ELF-1 (cell line): ENCODE data around the gene SHISAL1.
A peak's percentile ranks its signal among the peaks of the same experiment; 100 is the strongest.
"Not testable (repeated sequence)": the region's sequence is repeated elsewhere in the genome, so short reads cannot be mapped to it uniquely, and the experiment has no call there.

Experiments used
- DNase-seq: peaks from one replicate; pipeline ENCODE4 v3.0.0-alpha.2; 2016; ENCODE audit warnings: low read depth, low spot score

The SHISAL1 gene

GRCh38 chr22:44237290-44237689 lies 75.5 kb downstream of the SHISAL1 start:
- DNase-seq, result no peak

DNA sequence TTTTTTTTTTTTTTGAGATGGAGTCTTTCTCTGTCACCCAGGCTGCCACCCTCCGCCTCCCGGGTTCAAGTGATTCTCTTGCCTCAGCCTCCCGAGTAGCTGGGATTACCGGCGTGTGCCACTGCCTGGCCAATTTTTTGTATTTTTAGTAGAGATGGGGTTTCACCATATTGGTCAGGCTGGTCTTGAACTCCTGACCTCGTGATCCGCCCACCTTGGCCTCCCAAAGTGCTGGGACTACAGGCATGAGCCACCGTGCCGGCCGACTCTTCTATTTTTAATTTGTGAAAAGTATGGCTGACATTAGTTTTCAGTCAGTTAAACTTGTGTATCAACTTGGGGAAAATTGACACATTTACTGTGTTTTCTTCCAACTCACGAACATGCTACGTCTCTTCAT lies 78.4 kb downstream of the SHISAL1 start:
- not testable (repeated sequence) for DNase-seq

DNA sequence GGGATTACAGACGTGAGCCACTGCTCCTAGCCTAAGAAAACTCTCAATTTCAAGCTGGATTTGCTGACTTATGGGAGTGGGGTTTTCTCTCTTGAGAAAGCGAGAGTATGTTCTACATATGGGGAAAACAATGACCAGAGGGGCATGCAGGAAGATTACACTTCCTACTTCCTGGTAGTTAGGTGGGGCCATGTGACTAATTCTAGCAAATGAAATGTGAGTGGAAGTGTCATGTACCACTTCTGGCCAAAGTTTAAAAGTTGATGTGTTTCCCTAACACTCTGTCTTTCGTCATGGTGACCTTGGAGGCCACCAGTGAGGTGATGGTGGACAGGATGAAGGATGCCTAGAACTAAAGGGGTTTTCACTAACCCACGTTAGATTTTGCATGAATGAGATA lies 81.5 kb downstream of the SHISAL1 start:
- DNase-seq, result no peak

- no peak for DNase-seq
Measured at GRCh38 chr22:44229809-44230208, 82.9 kb downstream of the SHISAL1 start.

GRCh38 chr22:44229331-44229730 lies 83.4 kb downstream of the SHISAL1 start:
- DNase-seq, result no peak

DNA sequence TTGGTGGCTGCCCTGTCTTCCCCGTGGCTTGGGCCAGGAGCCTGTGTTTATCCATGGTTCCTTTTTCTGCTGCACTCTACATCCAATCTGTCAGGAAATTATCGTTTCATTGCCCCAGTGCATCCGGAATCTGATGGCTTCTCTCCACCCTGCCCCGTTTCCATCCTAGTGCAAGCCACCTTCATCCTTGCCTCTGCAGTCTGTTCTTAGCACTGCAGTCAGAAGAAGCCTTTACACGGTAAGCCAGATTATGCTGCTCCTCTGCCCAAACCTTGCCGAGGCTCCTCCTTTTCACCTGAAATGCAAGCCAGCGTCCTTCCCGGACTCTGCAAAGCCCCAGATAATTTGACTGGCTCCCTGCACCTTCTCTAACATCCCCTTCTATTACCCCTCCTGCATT lies 86.9 kb downstream of the SHISAL1 start:
- DNase-seq, result no peak

DNA sequence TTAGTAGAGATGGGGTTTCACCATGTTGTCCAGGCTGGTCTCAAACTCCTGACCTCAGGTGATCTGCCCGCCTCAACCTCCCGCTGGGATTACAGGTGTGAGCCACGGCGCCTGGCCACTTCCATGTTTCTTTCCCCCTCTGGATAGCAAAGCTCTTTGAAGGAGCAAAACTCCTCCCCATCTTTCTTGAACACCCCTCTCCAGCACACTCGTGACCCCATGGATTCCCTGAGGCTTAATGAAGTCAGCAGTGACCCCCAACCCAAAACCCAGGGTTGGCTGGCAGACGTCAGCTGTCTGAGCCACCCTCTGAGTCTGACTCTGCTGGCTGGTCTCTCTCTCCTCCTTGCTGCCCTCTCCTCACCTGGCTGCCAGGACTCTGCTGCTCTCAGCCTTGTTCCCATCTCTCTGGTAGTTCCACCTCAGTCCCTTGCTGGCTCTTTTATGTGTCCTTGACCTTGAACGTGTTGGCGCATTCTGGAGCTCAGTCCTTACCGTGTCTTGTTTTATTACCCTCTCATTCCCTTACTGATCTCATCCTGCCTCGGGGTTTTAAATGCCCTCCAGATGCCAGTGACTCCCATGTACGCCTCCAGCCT lies 87.6 kb downstream of the SHISAL1 start:
- DNase-seq, result no peak

DNA sequence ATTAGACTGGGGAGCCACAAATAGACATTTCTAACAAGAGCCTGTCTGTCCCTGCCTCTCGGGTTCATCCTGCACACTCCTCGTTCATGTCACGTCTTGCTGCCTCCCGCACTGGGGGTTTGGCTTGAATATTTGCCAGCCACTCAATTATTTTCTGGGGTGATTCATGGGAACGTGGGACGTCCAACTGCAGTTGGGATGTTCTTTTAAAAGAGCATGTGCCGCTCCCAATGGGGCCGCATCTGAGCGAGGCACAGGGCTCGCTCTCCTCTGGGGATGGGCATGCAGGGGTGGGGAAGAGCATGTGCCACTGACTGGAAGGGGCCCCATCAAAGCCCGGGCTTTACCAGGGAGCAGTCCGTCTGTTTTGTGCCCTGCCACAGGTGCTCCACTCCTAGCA lies 88.6 kb downstream of the SHISAL1 start:
- no peak for DNase-seq

GRCh38 chr22:44221710-44222475 lies 90.9 kb downstream of the SHISAL1 start:
- DNase-seq, result no peak

DNA sequence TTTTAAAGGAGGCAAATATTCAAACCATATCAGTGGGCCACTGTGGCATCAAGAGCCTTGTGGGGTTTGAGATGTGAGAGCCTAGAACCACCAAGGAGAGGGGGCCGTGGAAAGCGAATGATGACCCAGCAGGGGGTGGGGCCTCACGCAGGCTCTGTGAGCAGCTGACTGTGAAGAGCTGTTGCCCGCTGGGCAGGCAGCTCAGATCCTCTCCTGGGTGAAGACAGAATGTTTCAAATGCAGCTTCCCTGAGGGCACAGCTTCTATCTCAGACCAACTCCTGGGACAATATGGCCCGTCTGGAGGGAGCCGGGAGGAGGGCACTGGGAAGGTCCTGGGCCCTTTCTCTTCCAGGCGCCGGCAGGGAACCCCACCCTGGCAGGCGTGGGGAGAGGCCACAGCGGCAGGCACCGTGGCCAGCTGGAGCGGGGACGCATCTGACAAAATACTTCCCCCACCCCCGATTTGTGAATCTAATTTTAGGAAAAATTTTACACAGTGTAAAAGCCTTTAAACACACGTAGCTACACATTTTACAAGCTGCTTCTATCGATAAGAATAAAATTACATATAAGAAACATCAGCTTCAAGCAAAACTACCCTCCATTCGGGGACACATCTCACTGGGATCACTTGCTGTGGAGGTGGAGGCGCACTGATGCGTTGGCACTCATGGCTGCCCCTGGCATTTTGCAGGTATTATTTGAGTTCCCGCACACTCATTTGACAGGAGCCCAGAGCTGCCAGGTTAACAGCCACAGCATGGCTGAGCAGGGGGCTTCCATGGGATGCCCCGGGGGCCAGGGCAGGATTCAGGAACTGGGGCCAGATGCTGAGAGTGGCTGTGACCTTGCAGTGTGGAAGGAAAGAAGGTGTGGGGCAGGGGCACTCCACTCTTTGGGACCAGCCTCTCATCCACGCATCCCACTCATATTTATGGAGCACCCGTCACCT lies 91.7 kb downstream of the SHISAL1 start:
- peak; percentile 38 for DNase-seq

GRCh38 chr22:44219101-44219870 lies 93.5 kb downstream of the SHISAL1 start:
- no peak for DNase-seq

DNA sequence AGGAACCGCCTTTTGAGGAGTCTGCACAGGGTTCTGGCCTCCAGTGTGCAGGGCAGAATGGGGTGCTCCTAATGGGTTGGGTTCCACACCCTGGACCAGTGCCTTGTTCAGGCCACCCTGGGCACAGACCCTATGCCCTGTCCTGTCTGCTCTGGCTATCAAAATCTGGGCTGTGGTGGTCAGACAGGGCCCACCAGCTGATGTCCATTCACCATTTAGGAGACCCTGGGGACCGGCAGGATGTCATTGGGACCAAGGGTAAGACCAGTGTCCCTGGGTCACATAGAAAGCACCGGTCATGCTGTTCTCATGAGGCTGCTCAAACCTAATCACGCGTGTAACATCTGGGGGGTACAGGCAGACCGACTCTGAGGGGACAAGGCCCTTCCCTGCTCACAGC lies 94.7 kb downstream of the SHISAL1 start:
- no peak for DNase-seq

DNA sequence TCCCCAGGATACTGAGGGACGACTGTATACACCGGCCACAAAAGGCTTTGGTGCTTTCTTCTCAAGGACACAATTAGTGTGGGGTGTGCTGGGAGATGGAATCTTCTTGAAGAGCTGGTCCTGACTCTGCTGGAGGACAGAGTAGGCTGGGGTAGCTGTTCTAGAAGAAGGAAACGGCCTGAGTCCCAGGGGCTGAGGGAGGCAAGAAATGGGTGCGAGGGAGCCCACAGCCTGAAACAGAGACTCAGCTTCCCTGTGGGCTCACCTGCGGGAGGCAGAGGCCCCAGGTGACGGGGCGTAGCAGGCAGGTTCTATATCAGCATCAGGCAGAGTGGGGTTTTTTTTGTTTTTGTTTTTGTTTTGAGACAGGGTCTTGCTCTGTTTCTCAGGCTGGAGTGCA lies 95.4 kb downstream of the SHISAL1 start:
- DNase-seq, result no peak

DNA sequence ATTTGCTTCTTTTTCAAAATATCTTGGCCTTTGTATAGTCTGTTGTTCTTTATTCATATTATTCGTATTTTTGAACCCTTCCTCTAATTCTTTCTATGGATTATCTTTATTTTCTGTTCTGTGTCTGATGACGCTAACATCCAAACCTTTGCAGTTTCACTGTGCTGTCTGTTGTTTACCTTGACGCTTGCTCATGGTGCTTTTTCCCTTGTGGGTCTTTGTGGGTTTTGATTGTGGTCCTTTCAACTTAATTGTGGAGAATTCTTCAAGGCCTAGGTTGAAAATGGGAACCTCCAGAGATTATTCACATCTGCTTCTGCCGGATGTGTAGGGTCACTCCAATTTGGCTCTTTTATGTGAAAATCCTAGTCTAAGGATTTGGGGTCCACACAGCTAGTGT lies 97.5 kb downstream of the SHISAL1 start:
- no peak for DNase-seq

DNA sequence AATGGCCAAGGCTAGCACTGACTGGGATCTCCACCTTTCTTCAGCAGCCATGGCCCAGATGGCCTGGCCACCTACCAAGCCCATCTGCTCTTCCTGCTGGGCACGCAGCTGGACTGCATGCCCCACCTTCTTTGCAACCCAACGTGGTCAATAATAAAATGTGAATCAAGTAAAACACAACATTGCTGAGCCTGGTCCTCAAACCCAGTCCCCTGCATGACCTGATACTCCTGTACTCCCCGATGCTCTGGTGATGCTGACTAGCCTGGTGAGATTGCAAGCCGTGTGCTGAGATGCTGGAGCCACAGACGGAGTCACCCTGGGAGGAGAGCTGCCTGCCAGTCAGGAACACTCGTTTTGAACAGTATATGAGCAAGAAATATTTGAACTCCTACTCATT lies 98.0 kb downstream of the SHISAL1 start:
- DNase-seq, result no peak

DNA sequence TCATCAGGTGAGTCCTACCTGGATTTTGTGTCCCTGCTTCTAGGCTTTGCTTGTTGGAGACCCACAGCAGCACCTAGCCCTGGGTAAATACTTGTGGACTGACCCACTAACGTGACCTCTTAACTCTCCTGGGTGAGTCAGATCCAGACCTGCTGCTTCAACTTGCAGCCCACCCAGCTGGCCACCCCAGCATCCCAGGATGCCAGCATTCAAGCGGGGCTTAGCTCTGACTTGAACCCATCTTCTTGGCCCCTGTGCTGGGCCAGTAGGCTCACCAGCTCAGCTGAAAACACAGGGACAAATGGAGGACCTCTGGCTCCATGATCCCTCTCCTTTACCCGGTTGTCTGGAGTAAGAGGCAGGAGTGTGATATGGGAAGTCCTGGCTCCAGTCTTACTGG lies 98.6 kb downstream of the SHISAL1 start:
- no peak for DNase-seq

GRCh38 chr22:44213489-44214043 lies 99.2 kb downstream of the SHISAL1 start:
- no peak for DNase-seq

DNA sequence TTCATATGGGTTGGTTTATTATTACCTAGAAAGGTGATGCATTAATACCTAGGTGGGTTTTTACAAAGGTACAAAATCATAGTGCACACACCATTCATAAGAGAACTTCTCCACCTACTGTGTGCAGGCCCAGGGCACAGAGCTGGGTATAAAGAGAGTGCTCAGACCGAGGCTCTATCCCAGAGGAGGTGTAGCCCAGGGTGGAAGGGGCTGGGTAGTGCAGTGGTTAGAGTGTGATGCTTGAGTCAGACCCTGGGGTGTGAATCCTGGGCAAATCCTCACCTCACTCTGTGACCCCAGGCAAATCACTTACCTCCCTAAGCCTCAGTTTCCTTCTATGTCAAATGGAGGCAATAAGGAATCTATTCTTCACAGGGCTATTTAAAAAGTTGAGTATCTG lies 99.8 kb downstream of the SHISAL1 start:
- DNase-seq, result no peak

DNA sequence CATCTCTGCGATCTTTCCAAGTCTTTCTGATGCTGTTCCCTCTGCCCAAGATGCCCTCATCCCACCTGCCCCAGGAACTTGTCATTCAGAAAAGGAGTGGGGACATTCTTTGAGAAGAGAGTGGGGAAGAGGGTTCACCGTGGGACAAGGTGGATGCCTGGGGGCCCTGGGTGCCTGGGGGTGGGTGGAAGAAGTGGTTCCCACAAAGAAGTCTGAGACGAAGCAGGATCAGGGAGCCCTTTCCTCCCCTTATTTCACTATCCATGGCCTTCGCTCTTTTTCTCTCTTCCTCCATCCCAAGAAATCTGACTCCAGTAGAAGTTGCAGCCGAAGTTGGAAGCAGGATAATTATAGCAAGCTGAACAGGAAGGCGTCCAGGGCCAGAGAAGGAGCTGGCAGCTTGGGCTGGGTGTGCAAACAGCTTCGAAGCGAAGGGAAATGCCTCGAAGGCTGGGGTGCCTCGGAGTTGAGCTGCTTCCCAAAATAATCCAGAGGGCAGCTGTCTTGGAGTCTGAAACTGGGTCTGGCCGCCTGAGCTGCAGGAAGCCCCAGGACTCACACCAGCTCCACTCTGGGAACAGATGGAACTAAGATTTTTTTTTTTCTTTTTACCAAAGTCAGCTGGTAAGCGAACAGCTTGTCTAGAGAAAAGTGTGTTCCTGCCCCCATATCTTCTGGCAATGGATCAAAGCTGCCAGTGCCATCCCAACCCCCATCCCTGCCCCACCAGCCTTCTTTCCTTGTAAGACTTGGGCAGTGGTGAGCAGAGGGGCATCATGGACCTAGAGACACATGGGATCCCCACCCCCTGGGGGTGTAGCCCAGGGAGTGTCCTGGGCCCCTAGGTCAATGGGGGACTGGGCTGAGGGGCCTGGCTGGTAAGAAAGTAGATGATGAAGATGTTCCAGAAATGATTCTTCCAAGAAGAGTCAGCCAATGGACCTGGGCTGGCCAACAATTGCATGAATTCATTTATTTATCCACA lies 100.5 kb downstream of the SHISAL1 start:
- no peak for DNase-seq
